Parietal lobe (tissue), 2 donors: ENCODE data around the gene SGIP1. TPM values are rescaled to one million over a fixed set of nuclear protein-coding genes. Genes with fewer than 3 reads are reported as not detected.

Source experiments
- small RNA-seq: library from RNA; depleted of rRNA; stranded (forward); fragments of <200 nt; gene quantifications from one replicate; pipeline ENCODE3, GENCODE V24; 2014; ENCODE audit warnings: low replicate concordance
- total RNA-seq: library from RNA; depleted of rRNA; stranded (reverse); fragments of >200 nt; gene quantifications from one replicate; pipeline ENCODE4 v1.2.3, GENCODE V29; 2014

The SGIP1 gene, protein sequence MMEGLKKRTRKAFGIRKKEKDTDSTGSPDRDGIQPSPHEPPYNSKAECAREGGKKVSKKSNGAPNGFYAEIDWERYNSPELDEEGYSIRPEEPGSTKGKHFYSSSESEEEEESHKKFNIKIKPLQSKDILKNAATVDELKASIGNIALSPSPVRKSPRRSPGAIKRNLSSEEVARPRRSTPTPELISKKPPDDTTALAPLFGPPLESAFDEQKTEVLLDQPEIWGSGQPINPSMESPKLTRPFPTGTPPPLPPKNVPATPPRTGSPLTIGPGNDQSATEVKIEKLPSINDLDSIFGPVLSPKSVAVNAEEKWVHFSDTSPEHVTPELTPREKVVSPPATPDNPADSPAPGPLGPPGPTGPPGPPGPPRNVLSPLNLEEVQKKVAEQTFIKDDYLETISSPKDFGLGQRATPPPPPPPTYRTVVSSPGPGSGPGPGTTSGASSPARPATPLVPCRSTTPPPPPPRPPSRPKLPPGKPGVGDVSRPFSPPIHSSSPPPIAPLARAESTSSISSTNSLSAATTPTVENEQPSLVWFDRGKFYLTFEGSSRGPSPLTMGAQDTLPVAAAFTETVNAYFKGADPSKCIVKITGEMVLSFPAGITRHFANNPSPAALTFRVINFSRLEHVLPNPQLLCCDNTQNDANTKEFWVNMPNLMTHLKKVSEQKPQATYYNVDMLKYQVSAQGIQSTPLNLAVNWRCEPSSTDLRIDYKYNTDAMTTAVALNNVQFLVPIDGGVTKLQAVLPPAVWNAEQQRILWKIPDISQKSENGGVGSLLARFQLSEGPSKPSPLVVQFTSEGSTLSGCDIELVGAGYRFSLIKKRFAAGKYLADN
- 158 TPM for total RNA-seq

DNA sequence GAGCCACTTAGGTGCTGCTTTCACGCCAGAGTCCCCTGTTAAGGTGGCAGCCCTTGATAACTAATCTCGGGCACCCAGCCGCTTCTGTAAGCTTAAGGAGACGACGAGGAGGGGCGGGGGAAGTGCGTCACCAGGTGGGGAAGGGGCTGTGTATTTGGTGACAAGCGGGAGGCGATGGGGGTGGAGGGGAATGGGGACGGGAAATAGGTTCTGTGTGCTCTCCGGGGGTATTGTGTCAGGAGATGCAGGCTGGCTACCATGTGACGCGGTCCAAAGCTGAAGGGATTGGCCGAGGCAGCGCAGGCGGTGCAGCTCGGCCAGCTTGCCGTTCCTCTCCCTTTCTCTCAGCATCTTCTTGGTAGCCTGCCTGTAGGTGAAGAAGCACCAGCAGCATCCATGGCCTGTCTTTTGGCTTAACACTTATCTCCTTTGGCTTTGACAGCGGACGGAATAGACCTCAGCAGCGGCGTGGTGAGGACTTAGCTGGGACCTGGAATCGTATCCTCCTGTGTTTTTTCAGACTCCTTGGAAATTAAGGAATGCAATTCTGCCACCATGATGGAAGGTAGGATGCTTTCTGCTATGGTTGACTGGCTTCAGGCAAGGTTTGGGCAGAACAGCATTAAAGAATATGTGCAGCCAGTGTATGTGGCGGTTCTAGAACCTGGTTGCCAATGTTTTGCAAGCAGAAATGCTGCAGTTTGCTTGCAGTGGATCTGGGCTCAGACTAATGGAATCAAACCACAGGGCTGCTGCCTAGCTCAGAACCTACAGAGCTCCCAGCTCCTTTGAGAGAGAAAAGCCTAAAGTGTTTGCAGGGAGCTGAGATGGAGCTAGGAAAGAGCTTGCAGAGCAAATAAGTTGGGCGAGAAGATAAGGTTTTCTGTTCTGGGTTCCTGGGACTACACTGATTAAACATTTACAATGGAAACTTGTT, at the start of gene SGIP1:
SGIP1 (plus strand) TSS at position 350 of the 937 bp plus-strand sequence; CDS start at position 556, 206 bp downstream.

DNA sequence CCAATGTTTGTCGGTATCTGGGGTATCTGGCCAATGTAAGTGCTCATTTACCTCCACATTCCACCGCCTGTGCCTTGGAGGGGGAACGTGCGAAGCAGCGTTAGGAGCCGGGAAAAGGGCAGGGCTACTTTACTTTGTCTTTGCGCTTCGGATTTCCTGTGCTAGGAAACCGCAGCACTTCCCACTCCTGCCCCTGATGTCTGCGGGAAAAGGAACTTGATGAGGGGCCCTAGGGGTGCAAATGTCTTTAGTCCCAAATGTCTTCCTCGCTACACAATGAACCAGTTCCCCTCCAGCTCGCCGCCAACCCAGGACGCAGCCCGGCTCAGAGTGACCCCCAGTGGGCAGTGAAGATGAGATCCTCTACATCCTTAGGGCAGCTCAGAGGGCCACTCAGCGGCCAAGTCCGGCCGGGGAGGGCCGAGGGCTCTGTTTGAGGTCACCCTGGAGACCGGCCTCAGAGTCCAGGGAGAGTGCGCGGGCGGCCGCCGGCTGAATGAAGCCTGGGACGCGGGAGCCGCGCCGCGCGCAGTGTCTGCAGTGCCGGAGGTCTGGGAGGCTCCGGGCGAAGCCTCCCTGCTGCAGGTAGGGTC, 218.1 kb downstream of the SGIP1 start, which contains the start of gene DYNLT5:
DYNLT5 (plus strand) TSS at position 460 of the 593 bp plus-strand sequence. CDS start 2,200 bp downstream, outside the sequence.

Small RNA genes lying within 50 kb of the gene (small RNA-seq; reads per million reads assigned to genes)
- 2.8 reads per million, percentile 83 among the genes with 10 or more reads in this experiment for gene MIR3117

Other genes with a start within 250 kb of the SGIP1 start
- gene DYNLT5, start 218.3 kb downstream of the SGIP1 start, total RNA-seq: 2.8 TPM